ENCODE measurements around the gene RNPC3.
"Not testable (repeated sequence)": the region's sequence is repeated elsewhere in the genome, so short reads cannot be mapped to it uniquely, and the experiment has no call there.

Gene RNPC3

GRCh38 chr1:103560427-103560826, 34.9 kb downstream of the RNPC3 start:
- DNase-seq (ENCODE audit: low read depth), result no peak

GRCh38 chr1:103561124-103561523, 35.6 kb downstream of the RNPC3 start:
- DNase-seq (ENCODE audit: low read depth), result not testable (repeated sequence)

GRCh38 chr1:103561643-103562395, 36.3 kb downstream of the RNPC3 start:
- DNase-seq (ENCODE audit: low read depth), result no peak

GRCh38 chr1:103563056-103563455, 37.6 kb downstream of the RNPC3 start:
- no peak for DNase-seq (ENCODE audit: low read depth)

GRCh38 chr1:103569493-103569892, 44.0 kb downstream of the RNPC3 start:
- DNase-seq (ENCODE audit: low read depth), result no peak

GRCh38 chr1:103571289-103571688, 45.8 kb downstream of the RNPC3 start, which contains the start of gene AMY2B:
Gene AMY2B, plus strand, starts transcription at chr1:103571589. Its CDS starts 14 bp downstream, at chr1:103571603.
- not testable (repeated sequence) for DNase-seq (ENCODE audit: low read depth)

- no peak for DNase-seq (ENCODE audit: low read depth)
These were observed 50.6 kb downstream of the RNPC3 start for GRCh38 chr1:103576065-103576464.

- not testable (repeated sequence) for DNase-seq (ENCODE audit: low read depth)
These were observed 51.3 kb downstream of the RNPC3 start for GRCh38 chr1:103576784-103577183.

GRCh38 chr1:103582464-103582863, 57.0 kb downstream of the RNPC3 start:
- no peak for DNase-seq (ENCODE audit: low read depth)

GRCh38 chr1:103583887-103584286, 58.4 kb downstream of the RNPC3 start:
- no peak for DNase-seq (ENCODE audit: low read depth)

GRCh38 chr1:103584537-103584936, 59.0 kb downstream of the RNPC3 start:
- no peak for DNase-seq (ENCODE audit: low read depth)

- not testable (repeated sequence) for DNase-seq (ENCODE audit: low read depth)
These were observed 77.2 kb downstream of the RNPC3 start for GRCh38 chr1:103602740-103603139.
